K562 (cell line): Measurements from ENCODE around the gene LUC7L. TPM values are rescaled to one million over a fixed set of nuclear protein-coding genes. Genes with fewer than 3 reads are reported as not detected.
"Not testable (repeated sequence)": the region's sequence is repeated elsewhere in the genome, so short reads cannot be mapped to it uniquely, and the experiment has no call there.

ENCODE experiments used
- ARID1B ChIP-seq: fragments of 450-650 bp; IDR thresholded peaks from 2 replicates; pipeline ENCODE4 v1.6.1; 2016; ENCODE audit warnings: antibody characterized with exemption, mild to moderate bottlenecking, inconsistent platforms
- ARNT ChIP-seq, 2 experiments: fragments of 450-650 bp; IDR thresholded peaks; 2 replicates each; pipeline ENCODE4 v1.6.1; 2016; ENCODE audit warnings: mild to moderate bottlenecking in 1 of 2
- CBFA2T2 ChIP-seq: fragments of 450-650 bp; conservative IDR thresholded peaks from 2 replicates; pipeline ENCODE4 v1.6.1; 2017; ENCODE audit warnings: mild to moderate bottlenecking
- CXXC5 ChIP-seq: fragments of 250-450 bp; sonication (Bioruptor Pico); IDR thresholded peaks from 2 replicates; pipeline ENCODE4 v1.8.0; 2022; ENCODE audit warnings: inconsistent platforms, mild to moderate bottlenecking, moderate library complexity
- EP400 ChIP-seq: fragments of 450-650 bp; IDR thresholded peaks from 2 replicates; pipeline ENCODE4 v1.6.1; 2017; ENCODE audit warnings: antibody characterized with exemption, mild to moderate bottlenecking, moderate library complexity
- KDM1A ChIP-seq, 2 experiments: fragments of 450-650 bp; IDR thresholded peaks; 2 replicates each; pipeline ENCODE4 v1.6.1; 2016; ENCODE audit warnings: mild to moderate bottlenecking in 2 of 2
- L3MBTL2 ChIP-seq: fragments of 450-650 bp; IDR thresholded peaks from 2 replicates; pipeline ENCODE4 v1.6.1; 2016; ENCODE audit warnings: mild to moderate bottlenecking, moderate library complexity
- MNT ChIP-seq, 2 experiments: fragments of 450-650 bp; conservative IDR thresholded peaks; 2 replicates each; pipeline ENCODE4 v1.6.1; 2017; ENCODE audit warnings: mild to moderate bottlenecking in 2 of 2, moderate library complexity in 2 of 2
- MTA2 ChIP-seq: fragments of 450-650 bp; IDR thresholded peaks from 2 replicates; pipeline ENCODE4 v1.6.1; 2016; ENCODE audit warnings: low read depth
- NR2C1 ChIP-seq, 2 experiments: fragments of 450-650 bp; IDR thresholded peaks; 2 replicates each; pipeline ENCODE4 v1.6.1; 2017; ENCODE audit warnings: mild to moderate bottlenecking in 2 of 2, antibody characterized with exemption in 1 of 2, inconsistent platforms in 1 of 2, missing compliant biosample characterization in 1 of 2, missing genetic modification characterization in 1 of 2
- SMARCE1 ChIP-seq: fragments of 450-650 bp; IDR thresholded peaks from 2 replicates; pipeline ENCODE4 v1.7.1; 2016; ENCODE audit warnings: mild to moderate bottlenecking
- TCF3 ChIP-seq: sonication (generic); formaldehyde crosslinking; IDR thresholded peaks from 2 replicates; pipeline ENCODE4 v1.4.0; 2020; ENCODE audit warnings: mild to moderate bottlenecking, missing genetic modification reagents
- ZFX ChIP-seq: sonication (generic); formaldehyde crosslinking; IDR thresholded peaks from 2 replicates; pipeline ENCODE4 v1.8.0; 2022; ENCODE audit warnings: mild to moderate bottlenecking, missing genetic modification reagents, moderate library complexity
- polyA plus RNA-seq, 8 experiments: library from polyadenylated mRNA; depleted of rRNA in 4 of 8; stranded (reverse) in 5 of 8; unstranded in 3 of 8; fragments of >200 nt; fragmentation: Nextera tagmentation in 2 of 8; fragmentation: Illumina TruSeq in 1 of 8; extraction: Ambion mirVana in 2 of 8; extraction: Trizol in 1 of 8; gene quantifications; 2 replicates each; pipeline versions ENCODE4 v1.2.1 to v1.2.3, GENCODE V29; 2011 to 2014; ENCODE audit warnings: inconsistent platforms in 1 of 8, missing spikeins in 1 of 8
- total RNA-seq, 7 experiments: library from RNA; depleted of rRNA in 6 of 7; stranded (reverse); fragments of >200 nt in 6 of 7; fragmentation: Illumina TruSeq in 2 of 7; extraction: Trizol in 2 of 7; gene quantifications; 2 replicates each; pipeline versions ENCODE4 v1.2.1 to v1.2.3, GENCODE V29; 2011 to 2021; ENCODE audit warnings: low replicate concordance in 1 of 7

LUC7L gene
- total and polyA plus RNA-seq, 9 of the 15 experiments (the other 6 are each of a cell fraction or from before 2014, with no cell fraction given) = 1.7 to 93.3 (median 59.5) TPM

GRCh38 chr16:258091-258490 lies 28.8 kb upstream of the LUC7L start (continued):
- TF ChIP-seq CBFA2T2 = peak; percentile 56
- peak in 1 of 2 experiments; percentile 24; a peak in 1 of 4 replicates for TF ChIP-seq MNT (conservative IDR thresholded peaks at IDR 0.05)
- peak; percentile 51; the same call in 1 of the 2 replicates for TF ChIP-seq CXXC5
- TF ChIP-seq MTA2 = 0 out of 2 replicates have a peak, but pooled peaks have one; percentile 27
- TF ChIP-seq NR2C1 (IDR thresholded peaks at IDR 0.05) = not testable (repeated sequence)
- TF ChIP-seq NR2C1 (tag; IDR thresholded peaks at IDR 0.05) = peak; percentile 28; the same call in 1 of the 2 replicates
- TF ChIP-seq KDM1A (IDR thresholded peaks at IDR 0.05) = peak in 1 of 2 experiments; percentile 15; a peak in 1 of 4 replicates
- TF ChIP-seq TCF3 (CRISPR knock-in tag) = peak; percentile 10; the same call in 1 of the 2 replicates
- TF ChIP-seq ARNT (IDR thresholded peaks at IDR 0.05) = peak in 1 of 2 experiments; percentile 43; a peak in 1 of 4 replicates
- TF ChIP-seq SMARCE1 = peak; percentile 39; the same call in 1 of the 2 replicates
- peak; percentile 22; the same call in 1 of the 2 replicates for TF ChIP-seq ZFX (CRISPR knock-in tag)
- peak; percentile 38; the same call in 1 of the 2 replicates for TF ChIP-seq EP400
- TF ChIP-seq L3MBTL2 = peak; percentile 26; the same call in 1 of the 2 replicates
- TF ChIP-seq ARID1B = peak; percentile 71
